Embryonic facial prominence (tissue), 1 donor: ENCODE measurements around the gene ZFYVE26.

Experiments used
- DNase-seq: peaks from one replicate; pipeline ENCODE4 v3.0.0-alpha.2; 2016; ENCODE audit errors: extremely low spot score

ZFYVE26 gene

DNA sequence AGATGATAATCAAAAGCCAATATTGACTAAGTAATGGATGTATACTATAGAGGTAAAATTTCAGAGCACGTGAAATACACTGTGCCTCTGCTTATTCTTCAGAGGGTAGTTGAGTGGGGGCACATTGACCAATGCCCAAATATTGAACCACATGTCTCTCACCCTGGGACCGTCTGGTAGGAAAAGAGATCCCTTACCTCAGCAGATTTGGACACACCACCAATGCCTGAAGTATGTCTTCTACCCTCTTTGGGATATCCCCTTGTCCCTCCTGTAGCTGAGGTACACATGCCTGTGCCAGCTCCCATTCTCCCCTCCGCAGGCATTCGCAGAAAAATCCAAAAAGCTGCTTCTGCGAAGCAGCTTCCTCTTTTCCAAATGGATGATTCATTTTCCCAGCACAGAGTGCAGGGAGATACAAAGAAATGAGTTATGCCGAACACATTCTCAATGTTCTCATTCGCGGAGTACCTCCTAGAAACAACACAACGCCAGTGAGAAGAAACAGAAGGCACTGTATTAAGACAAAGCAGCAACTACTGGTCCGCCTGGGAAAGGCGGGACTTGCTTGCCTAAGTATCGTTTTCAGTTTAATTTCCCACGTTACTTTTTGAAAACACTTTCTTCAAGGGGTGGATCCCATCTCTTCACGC, 691 bp downstream of the ZFYVE26 start:
- no peak for DNase-seq

DNA sequence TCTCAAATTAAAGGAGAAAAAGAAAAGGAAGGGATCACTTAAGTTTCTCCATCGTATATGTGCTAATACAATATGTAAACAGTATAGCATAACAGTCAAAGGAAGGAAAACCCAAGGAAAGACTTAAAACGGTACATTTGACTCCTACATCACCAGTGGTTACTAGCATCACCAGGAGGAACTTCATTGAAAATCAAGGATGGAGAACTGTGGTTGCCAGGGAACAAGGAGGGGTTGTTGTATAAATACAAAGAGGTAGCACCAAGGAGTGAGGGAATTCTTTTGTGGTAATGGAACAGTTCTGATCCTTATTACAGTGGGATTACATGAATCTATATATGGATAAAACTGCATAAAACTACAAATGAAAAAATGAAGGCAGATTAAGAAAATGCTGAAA, 1.6 kb downstream of the ZFYVE26 start:
- DNase-seq, result no peak

GRCh38 chr14:67806246-67806645, 10.1 kb downstream of the ZFYVE26 start:
- no peak for DNase-seq

DNA sequence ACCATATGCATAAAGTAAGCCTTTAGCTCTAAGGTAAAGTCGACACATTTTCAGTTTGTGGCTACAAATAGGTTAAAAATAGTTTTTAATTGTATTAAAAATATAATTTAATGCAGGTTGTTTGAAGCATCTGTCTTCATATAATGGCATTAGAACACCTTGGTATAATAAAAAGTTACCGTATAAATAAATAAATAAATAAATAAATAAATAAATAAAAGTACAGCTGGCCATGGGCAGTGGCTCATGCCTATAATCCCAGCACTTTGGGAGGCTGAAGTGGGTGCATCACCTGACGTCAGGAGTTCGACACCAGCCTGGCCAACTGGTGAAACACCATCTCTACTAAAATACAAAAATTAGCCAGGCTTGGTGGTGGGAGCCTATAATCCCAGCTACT, 15.6 kb downstream of the ZFYVE26 start:
- DNase-seq, result no peak

GRCh38 chr14:67798731-67799130, 17.7 kb downstream of the ZFYVE26 start:
- no peak for DNase-seq

- DNase-seq, result no peak
These were observed 28.7 kb downstream of the ZFYVE26 start for GRCh38 chr14:67787673-67788072.

DNA sequence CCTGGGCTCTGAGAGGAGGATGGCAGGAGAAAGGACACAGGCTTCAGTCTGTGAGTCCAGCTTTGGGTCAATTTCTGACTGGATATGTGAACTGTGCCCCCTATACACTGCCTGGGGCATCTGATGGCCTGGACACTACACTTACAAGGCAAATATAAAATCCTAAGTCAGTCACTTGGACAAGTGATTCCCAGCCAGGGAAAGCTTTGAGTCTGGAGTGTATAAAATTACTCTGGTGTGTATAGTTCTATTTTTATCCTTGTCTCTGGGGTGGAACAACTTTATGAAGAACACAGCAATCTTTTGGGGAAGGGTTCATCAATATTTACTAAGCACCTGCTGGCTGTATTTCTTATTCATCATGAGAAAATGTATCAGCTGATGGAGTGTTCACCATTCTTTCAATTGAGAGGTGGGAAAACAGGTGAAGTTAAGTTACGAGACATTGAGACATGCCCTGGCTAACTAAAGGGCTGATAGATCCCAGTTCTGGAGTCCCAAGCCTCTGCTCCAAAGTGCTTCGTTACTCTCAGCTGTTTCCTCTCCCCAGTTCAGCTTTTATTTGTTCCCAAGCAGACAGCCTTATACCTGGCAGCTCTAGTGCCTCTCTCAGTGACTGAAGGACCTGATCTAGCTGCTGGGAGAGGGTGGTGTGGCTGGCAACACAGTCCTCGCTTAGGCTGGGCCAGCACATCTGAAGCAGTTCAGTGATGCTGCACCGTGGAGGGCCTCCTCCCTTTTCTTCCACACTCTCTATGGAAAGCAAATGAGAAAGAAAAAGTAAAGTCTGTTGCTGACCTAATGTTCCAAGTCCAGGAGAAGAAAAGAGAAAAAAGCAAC, 30.9 kb downstream of the ZFYVE26 start:
- DNase-seq, result no peak

DNA sequence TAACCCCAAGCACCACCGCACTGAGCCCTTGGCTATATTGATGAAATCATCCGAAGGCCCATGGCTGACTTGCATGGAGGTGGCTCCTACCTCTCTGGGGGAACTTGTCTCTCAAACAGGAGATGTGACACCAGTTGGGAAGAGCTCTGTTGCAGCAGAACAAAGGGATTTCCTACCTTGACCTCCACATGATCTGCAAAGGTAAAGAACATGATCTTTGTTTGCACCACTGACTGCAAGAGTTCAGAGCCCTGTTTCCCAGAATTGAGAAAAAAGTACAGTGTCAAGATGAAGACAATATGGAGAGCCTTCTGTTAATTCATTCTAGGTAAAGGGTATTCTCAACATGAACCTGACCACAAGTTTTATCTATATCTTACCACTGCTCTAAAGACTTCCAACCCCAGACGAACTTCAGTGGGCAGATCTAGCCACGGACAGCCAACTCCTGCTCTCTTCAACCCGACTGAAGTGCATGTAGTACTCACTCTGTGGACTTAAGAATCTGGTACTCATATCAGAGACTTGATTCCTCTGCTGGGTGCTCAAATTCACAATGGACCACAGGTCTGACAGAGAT, 32.1 kb downstream of the ZFYVE26 start:
- no peak for DNase-seq

DNA sequence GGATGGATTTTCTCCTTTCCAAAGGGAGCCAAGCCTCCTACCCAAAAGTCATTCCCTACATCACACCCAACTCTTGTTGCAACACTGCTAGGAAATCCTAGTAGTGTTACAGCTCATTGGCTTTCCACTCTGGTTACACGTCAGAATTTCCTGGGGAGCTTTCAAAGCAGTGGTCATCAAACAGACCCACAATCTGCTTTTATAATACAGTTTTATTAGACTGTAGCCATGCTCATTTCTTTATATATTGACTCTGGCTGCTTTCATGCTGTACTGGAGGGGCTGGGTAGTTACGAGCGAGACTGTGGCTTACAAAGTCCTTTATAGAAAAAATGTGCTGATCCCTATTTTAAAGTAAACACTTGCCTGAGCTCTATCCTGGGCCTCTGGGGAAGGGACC, 34.3 kb downstream of the ZFYVE26 start:
- DNase-seq, result no peak

GRCh38 chr14:67778792-67779191, 37.6 kb downstream of the ZFYVE26 start:
- no peak for DNase-seq

- no peak for DNase-seq
These were observed 39.6 kb downstream of the ZFYVE26 start for GRCh38 chr14:67776653-67777322.

- no peak for DNase-seq
These were observed 42.5 kb downstream of the ZFYVE26 start for GRCh38 chr14:67773844-67774377.

- DNase-seq, result no peak
These were observed 48.2 kb downstream of the ZFYVE26 start for GRCh38 chr14:67768219-67768618.

DNA sequence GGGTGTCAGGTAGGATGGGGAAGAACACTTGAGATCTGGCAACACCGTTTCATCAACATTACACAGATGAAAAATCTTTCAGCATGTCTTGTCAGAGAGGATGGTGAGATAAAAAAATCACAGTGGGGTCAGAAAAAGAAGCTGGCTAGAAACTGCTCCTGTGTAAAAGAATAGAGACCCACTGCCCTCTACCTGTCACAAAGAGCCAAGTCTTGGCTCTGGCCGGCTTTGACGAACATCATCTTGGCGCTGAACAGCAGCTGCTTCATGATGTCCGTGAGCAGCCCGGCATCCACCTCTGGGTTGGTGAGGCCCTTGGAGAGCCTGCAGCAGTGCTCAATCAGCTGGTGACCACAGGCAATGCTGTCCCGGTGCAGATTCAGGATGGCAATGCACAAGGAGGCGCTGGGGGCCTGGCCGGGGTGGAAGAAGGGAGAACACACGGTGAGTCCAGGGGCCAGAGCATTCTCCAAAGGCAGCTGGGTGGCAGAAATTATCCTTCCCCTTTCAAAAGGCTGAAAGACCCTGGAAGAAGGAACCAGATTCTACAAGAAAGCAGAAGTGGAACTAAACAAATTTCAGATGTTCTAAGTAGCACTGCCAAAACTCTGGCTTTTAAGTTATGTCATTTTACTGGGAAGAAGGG, 50.2 kb downstream of the ZFYVE26 start:
- no peak for DNase-seq

DNA sequence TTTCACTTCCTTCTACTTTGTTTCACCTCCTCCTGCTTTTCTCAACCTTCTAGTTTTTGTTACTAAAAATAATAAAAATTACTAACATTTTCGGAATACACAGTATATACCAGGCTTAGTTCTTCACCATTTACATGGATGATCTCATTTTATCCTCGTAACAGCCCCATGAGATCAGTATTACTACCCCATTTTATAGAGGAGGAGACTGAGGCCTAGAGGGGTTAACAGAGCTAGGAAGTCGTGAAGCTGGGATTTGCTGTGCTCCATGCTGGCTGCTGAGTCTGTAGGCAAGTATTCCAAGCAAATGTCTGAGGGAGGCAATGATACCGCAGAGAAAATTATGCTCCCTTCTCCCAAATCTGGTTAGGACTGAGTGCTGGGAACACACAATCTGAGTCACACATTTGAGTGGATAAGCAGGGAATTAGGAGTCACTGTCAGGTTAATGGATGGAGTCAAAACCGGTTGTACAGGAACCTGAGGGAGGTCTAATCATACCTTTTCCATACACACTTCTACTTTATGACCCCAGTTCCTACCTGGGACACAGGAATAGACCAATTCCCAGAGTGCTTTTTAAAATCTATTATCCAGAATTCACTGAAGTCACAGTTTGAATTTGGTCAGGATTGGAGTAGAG, 51.1 kb downstream of the ZFYVE26 start:
- no peak for DNase-seq

- DNase-seq, result no peak
These were observed 51.9 kb downstream of the ZFYVE26 start for GRCh38 chr14:67764496-67764895.

DNA sequence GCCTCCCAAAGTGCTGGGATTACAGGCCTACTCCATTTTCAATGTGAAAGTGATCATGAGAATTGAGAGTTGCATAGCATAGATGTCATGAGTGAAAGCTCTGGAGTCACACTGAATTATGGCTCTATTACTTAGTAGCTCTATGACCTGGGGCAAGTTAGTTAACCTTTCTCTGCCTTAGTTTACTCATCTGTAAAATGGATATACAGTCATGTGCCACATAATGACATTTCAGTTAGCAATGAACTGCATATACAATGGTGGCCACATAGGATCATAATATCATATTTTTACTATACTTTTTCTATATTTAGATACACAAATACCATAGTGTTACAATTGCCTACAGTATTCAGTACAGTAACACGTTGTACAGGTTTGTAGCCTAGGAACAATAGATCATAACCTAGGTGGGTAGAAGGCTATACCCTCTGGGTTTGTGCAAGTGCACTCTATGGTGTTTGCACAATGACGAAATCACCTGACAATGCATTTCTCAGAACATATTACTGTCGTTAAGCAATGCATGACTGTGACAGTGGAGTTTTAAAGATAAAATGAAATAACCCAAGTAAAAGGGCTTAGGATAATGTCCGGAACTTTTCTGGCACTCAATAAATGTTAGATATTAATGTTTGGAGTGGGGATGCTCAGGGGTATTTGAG, 53.1 kb downstream of the ZFYVE26 start:
- DNase-seq, result no peak

DNA sequence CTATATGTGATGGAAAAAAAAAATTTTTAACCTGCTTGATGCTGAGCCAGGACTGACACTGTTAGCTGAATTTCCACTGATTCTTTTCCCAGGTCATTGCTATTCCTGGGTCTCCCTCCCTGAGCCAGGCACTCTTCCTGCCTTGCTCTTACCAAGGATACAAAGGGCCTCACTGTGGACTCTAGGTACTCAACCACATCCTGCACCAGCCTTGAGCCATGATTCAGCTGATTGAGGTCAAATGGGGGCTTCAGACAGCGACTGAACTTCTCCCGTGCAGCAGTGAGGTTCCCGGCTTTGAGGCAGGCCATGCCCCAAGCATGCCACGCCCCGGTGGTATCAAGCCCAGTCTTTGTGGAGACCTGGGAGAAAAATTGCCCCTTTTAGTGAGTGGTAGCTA, 54.3 kb downstream of the ZFYVE26 start:
- no peak for DNase-seq

DNA sequence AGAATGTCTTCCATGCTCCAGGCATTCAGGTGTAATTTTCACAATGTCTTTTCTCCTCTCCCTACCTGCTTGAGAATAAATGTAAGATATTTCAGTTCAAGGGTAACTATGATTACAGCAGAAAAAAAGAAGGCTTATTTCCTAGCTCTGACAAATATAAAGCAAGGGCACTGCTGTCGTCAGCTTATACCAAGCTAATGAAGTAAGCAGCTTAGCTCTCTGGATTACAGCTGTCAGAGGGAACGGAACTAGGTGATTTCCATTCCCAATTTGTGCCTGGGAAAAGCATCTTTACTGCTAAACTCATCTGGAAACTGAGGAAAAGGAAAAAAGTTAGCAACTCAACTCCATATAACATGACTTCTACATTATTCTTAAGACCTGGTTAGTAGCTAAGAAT, 56.5 kb downstream of the ZFYVE26 start:
- no peak for DNase-seq

DNA sequence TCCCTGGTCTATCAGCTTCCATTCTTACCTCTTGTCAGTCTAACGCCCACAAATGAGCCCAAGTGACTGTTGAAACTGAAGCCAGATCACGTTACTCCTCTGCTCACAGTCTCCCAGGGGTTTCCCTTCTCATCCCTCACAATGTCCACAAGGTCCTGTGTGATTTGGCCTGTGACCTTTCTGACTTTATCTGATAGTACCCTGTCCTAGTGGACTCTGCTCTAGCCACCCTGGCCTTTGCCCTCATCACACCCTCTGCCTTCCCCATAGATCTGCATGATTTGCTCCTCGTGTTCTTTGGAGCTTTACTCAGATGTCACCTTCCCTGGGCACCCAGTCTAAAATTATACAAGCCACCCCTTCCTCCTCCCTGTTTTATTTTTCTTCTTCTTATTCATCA, 59.2 kb downstream of the ZFYVE26 start:
- no peak for DNase-seq

- DNase-seq, result no peak
These were observed 59.9 kb downstream of the ZFYVE26 start for GRCh38 chr14:67756496-67756895.
